GM23338 (cell line): ENCODE results near the gene MAP3K4. TPM values are rescaled to one million over a fixed set of nuclear protein-coding genes. Genes with fewer than 3 reads are reported as not detected.
"Not testable (repeated sequence)": the region's sequence is repeated elsewhere in the genome, so short reads cannot be mapped to it uniquely, and the experiment has no call there.

Experiments used
- ATAC-seq: fragments of 200-7000 bp; cut with Tn5 transposase; 3 replicates; pipeline ENCODE4 v1.9.1; 2020
- DNase-seq: peaks from one replicate; pipeline ENCODE4 v3.0.0-alpha.2; 2015; ENCODE audit warnings: low spot score
- H2AFZ ChIP-seq: fragments of 200-600 bp; sonication (generic); 2 replicates; pipeline ENCODE4 v1.8.0; 2016; ENCODE audit warnings: antibody characterized with exemption, mild to moderate bottlenecking, moderate library complexity
- H3F3A ChIP-seq: fragments of 200-600 bp; sonication (generic); replicated peaks from 2 replicates; pipeline ENCODE4 v1.8.0; 2017; ENCODE audit warnings: antibody characterized with exemption, mixed run types, low read depth
- H3K27ac ChIP-seq: fragments of 200-600 bp; sonication (generic); 2 replicates; pipeline ENCODE4 v1.6.1; 2016; ENCODE audit warnings: low read depth
- H3K27me3 ChIP-seq: fragments of 200-600 bp; sonication (generic); 2 replicates; pipeline ENCODE4 v1.8.0; 2016; ENCODE audit warnings: mild to moderate bottlenecking, mixed run types, moderate library complexity; ENCODE audit not compliant: insufficient read depth
- H3K36me3 ChIP-seq: fragments of 200-600 bp; sonication (generic); 2 replicates; pipeline ENCODE4 v1.8.0; 2016; ENCODE audit warnings: mild to moderate bottlenecking; ENCODE audit not compliant: insufficient read depth
- H3K4me1 ChIP-seq: fragments of 200-600 bp; sonication (generic); 2 replicates; pipeline ENCODE4 v1.8.0; 2016; ENCODE audit warnings: mild to moderate bottlenecking, moderate library complexity; ENCODE audit not compliant: insufficient read depth
- H3K4me2 ChIP-seq: fragments of 200-600 bp; sonication (generic); 2 replicates; pipeline ENCODE4 v1.7.1; 2017; ENCODE audit warnings: mixed run types
- H3K4me3 ChIP-seq: fragments of 200-600 bp; sonication (generic); 2 replicates; pipeline ENCODE4 v1.6.1; 2016; ENCODE audit warnings: mixed run types
- H3K79me2 ChIP-seq: fragments of 200-600 bp; sonication (generic); replicated peaks from 2 replicates; pipeline ENCODE4 v1.8.0; 2017; ENCODE audit warnings: mild to moderate bottlenecking; ENCODE audit not compliant: insufficient read depth
- H3K9me2 ChIP-seq: fragments of 200-600 bp; sonication (generic); 2 replicates; pipeline ENCODE4 v1.8.0; 2017; ENCODE audit not compliant: insufficient read depth
- H4K20me1 ChIP-seq: fragments of 200-600 bp; sonication (generic); replicated peaks from 2 replicates; pipeline ENCODE4 v1.8.0; 2017; ENCODE audit warnings: mild to moderate bottlenecking; ENCODE audit not compliant: insufficient read depth
- H3K27ac Mint-ChIP-seq: 2 replicates; pipeline ENCODE4 v1.8.0; 2020; ENCODE audit warnings: inconsistent platforms, mild to moderate bottlenecking, moderate library complexity, mixed read lengths
- H3K27me3 Mint-ChIP-seq: 3 replicates; pipeline ENCODE4 v1.8.0; 2022; ENCODE audit warnings: low read depth, mild to moderate bottlenecking, moderate library complexity, mixed read lengths, inconsistent platforms; ENCODE audit not compliant: insufficient read depth, poor library complexity
- H3K36me3 Mint-ChIP-seq: 3 replicates; pipeline ENCODE4 v1.8.0; 2021; ENCODE audit warnings: low read depth, mild to moderate bottlenecking, inconsistent platforms, moderate library complexity, mixed read lengths
- H3K4me1 Mint-ChIP-seq: 3 replicates; pipeline ENCODE4 v1.8.0; 2020; ENCODE audit warnings: mild to moderate bottlenecking, inconsistent platforms, mixed read lengths
- H3K4me3 Mint-ChIP-seq: 3 replicates; pipeline ENCODE4 v1.8.0; 2021; ENCODE audit warnings: moderate library complexity, mild to moderate bottlenecking, inconsistent platforms, mixed read lengths
- H3K9me3 Mint-ChIP-seq: 3 replicates; pipeline ENCODE4 v1.8.0; 2020; ENCODE audit warnings: moderate library complexity, mild to moderate bottlenecking, inconsistent platforms, mixed read lengths
- ETS1 ChIP-seq: IDR thresholded peaks from 2 replicates; pipeline ENCODE4 v1.6.1; 2016; ENCODE audit warnings: antibody characterized with exemption
- EZH2 ChIP-seq: fragments of 200-600 bp; sonication (generic); IDR thresholded peaks from one replicate; pipeline ENCODE4 v1.8.0; 2017; ENCODE audit warnings: antibody characterized with exemption, mild to moderate bottlenecking, low read depth; ENCODE audit not compliant: unreplicated experiment
- NANOG ChIP-seq: IDR thresholded peaks from 2 replicates; pipeline ENCODE4 v1.6.1; 2016; ENCODE audit warnings: antibody characterized with exemption, borderline replicate concordance
- POLR2AphosphoS5 ChIP-seq: IDR thresholded peaks from 2 replicates; pipeline ENCODE4 v1.6.1; 2016; ENCODE audit warnings: antibody characterized with exemption, low read depth
- REST ChIP-seq: IDR thresholded peaks from one replicate; pipeline ENCODE4 v1.6.1; 2018; ENCODE audit warnings: antibody characterized with exemption; ENCODE audit not compliant: unreplicated experiment
- ZNF114 ChIP-seq: fragments of 250-450 bp; sonication (Bioruptor Pico); IDR thresholded peaks from 2 replicates; pipeline ENCODE4 v1.5.0; 2020; ENCODE audit warnings: mild to moderate bottlenecking, moderate library complexity
- ZNF331 ChIP-seq: fragments of 250-450 bp; sonication (Bioruptor Pico); IDR thresholded peaks from 2 replicates; pipeline ENCODE4 v1.5.0; 2020; ENCODE audit warnings: low read depth, mild to moderate bottlenecking, moderate library complexity
- polyA plus RNA-seq: library from polyadenylated mRNA; unstranded; fragments of >200 nt; fragmentation: Nextera tagmentation; extraction: Ambion mirVana; gene quantifications from 2 replicates; pipeline ENCODE4 v1.2.1, GENCODE V29; 2016
- total RNA-seq: library from RNA; depleted of rRNA; stranded (reverse); fragments of >200 nt; shearing (Covaris generic); gene quantifications from 2 replicates; pipeline ENCODE4 v1.2.3, GENCODE V29; 2014
- TF ChIP-seq, protein P1 (sequence below), 2 experiments: fragments of 200-600 bp in 1 of 2; sonication (generic) in 1 of 2; conservative IDR thresholded peaks; 2 replicates each; pipeline versions ENCODE4 v1.5.1 to v1.6.1; 2016 to 2017; ENCODE audit warnings: antibody characterized with exemption in 2 of 2, low read depth in 2 of 2, mild to moderate bottlenecking in 2 of 2, moderate library complexity in 1 of 2
- TF ChIP-seq, protein P2 (sequence below): fragments of 250-450 bp; sonication (Bioruptor Pico); IDR thresholded peaks from 2 replicates; pipeline ENCODE4 v1.5.0; 2020; ENCODE audit warnings: mild to moderate bottlenecking, moderate library complexity

MAP3K4 gene
- total and polyA plus RNA-seq, 2 experiments from 2014 or later = 44.4 to 48.8 TPM

DNA sequence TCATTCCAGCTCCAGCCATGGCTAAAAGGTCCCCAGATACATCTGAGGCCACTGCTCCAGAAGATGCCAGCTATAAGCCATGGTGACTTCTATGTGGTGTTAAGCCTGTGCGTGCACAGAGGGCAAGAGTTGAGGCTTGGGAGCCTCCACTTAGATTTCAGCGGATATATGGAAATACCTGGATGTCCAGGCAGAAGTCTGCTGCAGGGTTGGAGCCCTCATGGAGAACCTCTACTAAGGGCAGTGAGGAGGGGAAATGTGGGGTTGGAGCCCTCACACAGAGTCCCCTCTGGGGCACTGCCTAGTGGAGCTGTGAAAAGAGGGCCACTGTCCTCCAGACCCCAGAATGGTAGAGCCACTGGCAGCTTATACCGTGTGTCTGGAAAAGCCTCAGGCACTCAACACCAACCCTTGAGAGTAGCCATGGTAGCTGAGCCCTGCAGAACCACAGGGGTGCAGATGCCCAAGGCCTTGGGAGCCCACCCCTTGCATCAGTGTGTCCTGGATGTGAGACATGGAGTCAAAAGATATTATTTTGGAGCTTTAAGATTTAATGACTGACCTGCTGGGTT is 8.1 kb upstream of the MAP3K4 start:
- not testable (repeated sequence) for H3K4me1 Mint-ChIP-seq, H2AFZ ChIP-seq, H3K4me2 ChIP-seq, H3K4me3 ChIP-seq, H3K27me3 ChIP-seq, H3K27ac ChIP-seq, H3K27ac Mint-ChIP-seq, DNase-seq, H3K4me1 ChIP-seq, H3K9me2 ChIP-seq, H3K79me2 ChIP-seq, H3K27me3 Mint-ChIP-seq, H3F3A ChIP-seq, ATAC-seq, H3K4me3 Mint-ChIP-seq, H4K20me1 ChIP-seq
- Mint-ChIP-seq H3K9me3 (peaks cover 49% of the 10 kb centered on the region), H3K36me3 (peaks cover 27% of the 10 kb centered on the region)
- H3K36me3 ChIP-seq = peaks cover 17% of the 10 kb centered on the region

DNA sequence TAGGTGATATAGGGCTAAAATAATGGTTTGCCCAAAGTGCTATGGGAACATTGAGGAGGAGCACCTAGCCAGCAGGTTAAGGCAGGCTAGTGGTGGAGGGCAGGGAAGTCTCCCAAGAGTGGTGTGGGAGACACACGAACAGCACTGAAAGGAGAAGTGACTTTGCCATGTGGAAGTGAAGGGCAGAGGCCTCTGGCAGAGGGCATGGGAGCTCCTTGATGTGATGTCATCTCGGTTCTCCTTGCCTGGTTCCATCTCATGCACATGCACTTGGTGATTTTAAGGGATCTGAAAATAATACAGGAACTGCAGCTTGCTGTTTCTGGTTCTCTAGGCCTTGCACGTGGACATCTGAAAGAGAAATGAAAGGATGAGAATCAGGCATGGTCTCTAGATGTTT is 4.7 kb upstream of the MAP3K4 start:
- H3K9me3 Mint-ChIP-seq = peaks cover 48% of the 10 kb centered on the region
- TF ChIP-seq, protein P1, sequence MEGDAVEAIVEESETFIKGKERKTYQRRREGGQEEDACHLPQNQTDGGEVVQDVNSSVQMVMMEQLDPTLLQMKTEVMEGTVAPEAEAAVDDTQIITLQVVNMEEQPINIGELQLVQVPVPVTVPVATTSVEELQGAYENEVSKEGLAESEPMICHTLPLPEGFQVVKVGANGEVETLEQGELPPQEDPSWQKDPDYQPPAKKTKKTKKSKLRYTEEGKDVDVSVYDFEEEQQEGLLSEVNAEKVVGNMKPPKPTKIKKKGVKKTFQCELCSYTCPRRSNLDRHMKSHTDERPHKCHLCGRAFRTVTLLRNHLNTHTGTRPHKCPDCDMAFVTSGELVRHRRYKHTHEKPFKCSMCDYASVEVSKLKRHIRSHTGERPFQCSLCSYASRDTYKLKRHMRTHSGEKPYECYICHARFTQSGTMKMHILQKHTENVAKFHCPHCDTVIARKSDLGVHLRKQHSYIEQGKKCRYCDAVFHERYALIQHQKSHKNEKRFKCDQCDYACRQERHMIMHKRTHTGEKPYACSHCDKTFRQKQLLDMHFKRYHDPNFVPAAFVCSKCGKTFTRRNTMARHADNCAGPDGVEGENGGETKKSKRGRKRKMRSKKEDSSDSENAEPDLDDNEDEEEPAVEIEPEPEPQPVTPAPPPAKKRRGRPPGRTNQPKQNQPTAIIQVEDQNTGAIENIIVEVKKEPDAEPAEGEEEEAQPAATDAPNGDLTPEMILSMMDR (conservative IDR thresholded peaks at IDR 0.05; ENCODE audit: low read depth in 2 of 2) = no peak
- TF ChIP-seq POLR2AphosphoS5 (no peak), REST (no peak), EZH2 (no peak), ETS1 (no peak), NANOG (no peak), ZNF114 (CRISPR knock-in tag) (no peak), ZNF331 (no peak)
- TF ChIP-seq, protein P2, sequence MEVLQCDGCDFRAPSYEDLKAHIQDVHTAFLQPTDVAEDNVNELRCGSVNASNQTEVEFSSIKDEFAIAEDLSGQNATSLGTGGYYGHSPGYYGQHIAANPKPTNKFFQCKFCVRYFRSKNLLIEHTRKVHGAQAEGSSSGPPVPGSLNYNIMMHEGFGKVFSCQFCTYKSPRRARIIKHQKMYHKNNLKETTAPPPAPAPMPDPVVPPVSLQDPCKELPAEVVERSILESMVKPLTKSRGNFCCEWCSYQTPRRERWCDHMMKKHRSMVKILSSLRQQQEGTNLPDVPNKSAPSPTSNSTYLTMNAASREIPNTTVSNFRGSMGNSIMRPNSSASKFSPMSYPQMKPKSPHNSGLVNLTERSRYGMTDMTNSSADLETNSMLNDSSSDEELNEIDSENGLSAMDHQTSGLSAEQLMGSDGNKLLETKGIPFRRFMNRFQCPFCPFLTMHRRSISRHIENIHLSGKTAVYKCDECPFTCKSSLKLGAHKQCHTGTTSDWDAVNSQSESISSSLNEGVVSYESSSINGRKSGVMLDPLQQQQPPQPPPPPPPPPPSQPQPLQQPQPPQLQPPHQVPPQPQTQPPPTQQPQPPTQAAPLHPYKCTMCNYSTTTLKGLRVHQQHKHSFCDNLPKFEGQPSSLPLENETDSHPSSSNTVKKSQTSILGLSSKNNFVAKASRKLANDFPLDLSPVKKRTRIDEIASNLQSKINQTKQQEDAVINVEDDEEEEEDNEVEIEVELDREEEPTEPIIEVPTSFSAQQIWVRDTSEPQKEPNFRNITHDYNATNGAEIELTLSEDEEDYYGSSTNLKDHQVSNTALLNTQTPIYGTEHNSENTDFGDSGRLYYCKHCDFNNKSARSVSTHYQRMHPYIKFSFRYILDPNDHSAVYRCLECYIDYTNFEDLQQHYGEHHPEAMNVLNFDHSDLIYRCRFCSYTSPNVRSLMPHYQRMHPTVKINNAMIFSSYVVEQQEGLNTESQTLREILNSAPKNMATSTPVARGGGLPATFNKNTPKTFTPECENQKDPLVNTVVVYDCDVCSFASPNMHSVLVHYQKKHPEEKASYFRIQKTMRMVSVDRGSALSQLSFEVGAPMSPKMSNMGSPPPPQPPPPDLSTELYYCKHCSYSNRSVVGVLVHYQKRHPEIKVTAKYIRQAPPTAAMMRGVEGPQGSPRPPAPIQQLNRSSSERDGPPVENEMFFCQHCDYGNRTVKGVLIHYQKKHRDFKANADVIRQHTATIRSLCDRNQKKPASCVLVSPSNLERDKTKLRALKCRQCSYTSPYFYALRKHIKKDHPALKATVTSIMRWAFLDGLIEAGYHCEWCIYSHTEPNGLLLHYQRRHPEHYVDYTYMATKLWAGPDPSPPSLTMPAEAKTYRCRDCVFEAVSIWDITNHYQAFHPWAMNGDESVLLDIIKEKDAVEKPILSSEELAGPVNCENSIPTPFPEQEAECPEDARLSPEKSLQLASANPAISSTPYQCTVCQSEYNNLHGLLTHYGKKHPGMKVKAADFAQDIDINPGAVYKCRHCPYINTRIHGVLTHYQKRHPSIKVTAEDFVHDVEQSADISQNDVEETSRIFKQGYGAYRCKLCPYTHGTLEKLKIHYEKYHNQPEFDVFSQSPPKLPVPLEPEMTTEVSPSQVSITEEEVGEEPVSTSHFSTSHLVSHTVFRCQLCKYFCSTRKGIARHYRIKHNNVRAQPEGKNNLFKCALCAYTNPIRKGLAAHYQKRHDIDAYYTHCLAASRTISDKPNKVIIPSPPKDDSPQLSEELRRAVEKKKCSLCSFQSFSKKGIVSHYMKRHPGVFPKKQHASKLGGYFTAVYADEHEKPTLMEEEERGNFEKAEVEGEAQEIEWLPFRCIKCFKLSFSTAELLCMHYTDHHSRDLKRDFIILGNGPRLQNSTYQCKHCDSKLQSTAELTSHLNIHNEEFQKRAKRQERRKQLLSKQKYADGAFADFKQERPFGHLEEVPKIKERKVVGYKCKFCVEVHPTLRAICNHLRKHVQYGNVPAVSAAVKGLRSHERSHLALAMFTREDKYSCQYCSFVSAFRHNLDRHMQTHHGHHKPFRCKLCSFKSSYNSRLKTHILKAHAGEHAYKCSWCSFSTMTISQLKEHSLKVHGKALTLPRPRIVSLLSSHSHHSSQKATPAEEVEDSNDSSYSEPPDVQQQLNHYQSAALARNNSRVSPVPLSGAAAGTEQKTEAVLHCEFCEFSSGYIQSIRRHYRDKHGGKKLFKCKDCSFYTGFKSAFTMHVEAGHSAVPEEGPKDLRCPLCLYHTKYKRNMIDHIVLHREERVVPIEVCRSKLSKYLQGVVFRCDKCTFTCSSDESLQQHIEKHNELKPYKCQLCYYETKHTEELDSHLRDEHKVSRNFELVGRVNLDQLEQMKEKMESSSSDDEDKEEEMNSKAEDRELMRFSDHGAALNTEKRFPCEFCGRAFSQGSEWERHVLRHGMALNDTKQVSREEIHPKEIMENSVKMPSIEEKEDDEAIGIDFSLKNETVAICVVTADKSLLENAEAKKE = no peak

More for the DNA sequence above, 4.7 kb upstream of the MAP3K4 start:
- Mint-ChIP-seq H3K27ac (no peak overlapping the region), H3K4me3 (no peak overlapping the region), H3K27me3 (peaks cover 9% of the 10 kb centered on the region), H3K36me3 (peaks cover 27% of the 10 kb centered on the region), H3K4me1 (peaks cover 2% of the 10 kb centered on the region; the same call in 1 of the 3 replicates)
- DNase-seq (no peak), ATAC-seq (no peak)
- H3K36me3 ChIP-seq = peaks cover 17% of the 10 kb centered on the region
- H4K20me1 ChIP-seq = no peaks in the 10 kb centered on the region
- peaks cover 6% of the 10 kb centered on the region; the same call in 1 of the 2 replicates for H3K4me1 ChIP-seq
- H3K27ac ChIP-seq = no peak overlapping the region
- H3K9me2 ChIP-seq = 0 out of 2 replicates have a peak, but pooled peaks cover 6% of the 10 kb centered on the region
- H3K27me3 ChIP-seq = no peaks in the 10 kb centered on the region
- H2AFZ ChIP-seq = no peak overlapping the region
- no peak overlapping the region for H3K4me2 ChIP-seq
- H3F3A ChIP-seq = no peaks in the 10 kb centered on the region
- no peak overlapping the region for H3K4me3 ChIP-seq
- H3K79me2 ChIP-seq = no peaks in the 10 kb centered on the region
